Mucosa of descending colon (tissue), 3 donors: Measurements from ENCODE around the gene CTSZ. TPM values are rescaled to one million over a fixed set of nuclear protein-coding genes. Genes with fewer than 3 reads are reported as not detected.
"Not testable (repeated sequence)": the region's sequence is repeated elsewhere in the genome, so short reads cannot be mapped to it uniquely, and the experiment has no call there.

Experiments
- ATAC-seq: fragments of 200-7000 bp; cut with Tn5 transposase; one replicate; pipeline ENCODE4 v1.9.1; 2020; ENCODE audit warnings: mild to moderate bottlenecking, moderate library complexity
- DNase-seq, 3 donors: peaks; one replicate each; pipeline ENCODE4 v3.0.0-alpha.2; 2020
- H3K36me3 ChIP-seq: fragments of 200-600 bp; one replicate; pipeline ENCODE4 v1.8.0; 2021; ENCODE audit warnings: low read depth, mild to moderate bottlenecking
- H3K4me1 ChIP-seq: fragments of 200-600 bp; one replicate; pipeline ENCODE4 v1.8.0; 2021; ENCODE audit warnings: low read depth, mild to moderate bottlenecking
- H3K4me3 ChIP-seq: fragments of 200-600 bp; one replicate; pipeline ENCODE4 v1.8.0; 2021; ENCODE audit warnings: mild to moderate bottlenecking
- H3K9me3 ChIP-seq: fragments of 200-600 bp; one replicate; pipeline ENCODE4 v1.8.0; 2021; ENCODE audit warnings: mild to moderate bottlenecking
- CTCF ChIP-seq: fragments of 200-600 bp; IDR thresholded peaks from one replicate; pipeline ENCODE4 v1.8.0; 2022; ENCODE audit warnings: antibody characterized with exemption, mild to moderate bottlenecking
- intact Hi-C, 2 donors: fragments of 100-400 bp; cut with DNase I in 1 of 2; cut with micrococcal nuclease in 1 of 2; formaldehyde crosslinking; loops; one replicate each; pipeline versions ENCODE4 v1.11.0 to v1.11.1; 2022; cut with DNase I, micrococcal nuclease
- total RNA-seq, 3 donors: library from RNA; stranded (reverse); fragmentation: NEBNext Ultra II Directional in 2 of 3; extraction: Animal tissue kit (Norgen Biotek cat#: 25700) in 2 of 3; gene quantifications; one replicate each; pipeline versions ENCODE4 v1.2.1 to v1.2.4, GENCODE V29; 2021 to 2023
- donor health status: DM: no; HTN: no; CAD: no; lungs with moderate emphysema.
- donor health status: DM: no; HTN: no; CAD: no.
- donor health status: DM: no; HTN: yes; CAD: no.

CTSZ gene
- total RNA-seq, 3 donors from 2014 or later: 269 to 272 (median 271) TPM

- TF ChIP-seq CTCF: no peak
- Histone ChIP-seq H3K36me3 (no peaks in the 10 kb centered on the region), H3K4me3 (no peak overlapping the region), H3K4me1 (no peaks in the 10 kb centered on the region), H3K9me3 (no peaks in the 10 kb centered on the region)
- intact Hi-C loops: no loop called here
- no peak for DNase-seq
- no peak for ATAC-seq
These were observed 41.6 kb downstream of the CTSZ start for GRCh38 chr20:58965270-58966064.

GRCh38 chr20:58963922-58964321, 43.1 kb downstream of the CTSZ start:
- intact Hi-C loops, ATAC-seq, H3K4me1 ChIP-seq, H3K4me3 ChIP-seq, H3K36me3 ChIP-seq, H3K9me3 ChIP-seq, DNase-seq: not testable (repeated sequence)

- no peaks in the 10 kb centered on the region for H3K4me1 ChIP-seq
- intact Hi-C loops: no loop called here
- DNase-seq (no peak), ATAC-seq (no peak)
- no peak overlapping the region for H3K4me3 ChIP-seq
- no peak for TF ChIP-seq CTCF
- no peaks in the 10 kb centered on the region for H3K36me3 ChIP-seq
- H3K9me3 ChIP-seq: no peaks in the 10 kb centered on the region
These were observed 43.9 kb downstream of the CTSZ start for GRCh38 chr20:58963060-58963584.

GRCh38 chr20:58959652-58960051, 47.4 kb downstream of the CTSZ start:
- no peak overlapping the region for H3K4me3 ChIP-seq
- H3K36me3 ChIP-seq: no peaks in the 10 kb centered on the region
- TF ChIP-seq CTCF: no peak
- intact Hi-C loops: no loop called here
- no peaks in the 10 kb centered on the region for H3K4me1 ChIP-seq
- ATAC-seq: no peak
- H3K9me3 ChIP-seq: no peaks in the 10 kb centered on the region
- no peak for DNase-seq

- intact Hi-C loops: no loop called here
- no peaks in the 10 kb centered on the region for H3K36me3 ChIP-seq
These were observed 51.0 kb downstream of the CTSZ start for GRCh38 chr20:58956078-58956477.

More at GRCh38 chr20:58956078-58956477, 51.0 kb downstream of the CTSZ start:
- TF ChIP-seq CTCF: no peak
- no peak for DNase-seq
- Histone ChIP-seq H3K4me1 (no peaks in the 10 kb centered on the region), H3K9me3 (no peaks in the 10 kb centered on the region), H3K4me3 (no peak overlapping the region)
- ATAC-seq: no peak
